Stimulated activated CD4-positive, alpha-beta T cell treated with anti-CD3 and anti-CD28 coated beads, TNF-alpha, amount 100 ng/mL, for 48 hours (primary cell): Measurements from ENCODE around the gene MRPS14.

Experiments used
- DNase-seq, 3 donors: peaks; one replicate each; pipeline ENCODE4 v3.0.0-alpha.2; 2020; ENCODE audit warnings: low read depth in 3 of 3

The MRPS14 gene

GRCh38 chr1:174984952-174985351, 38.3 kb downstream of the MRPS14 start:
- DNase-seq = no peak

GRCh38 chr1:174982971-174983689, 40.1 kb downstream of the MRPS14 start:
- DNase-seq = peak in 1 of 3 donors; percentile 44

DNA sequence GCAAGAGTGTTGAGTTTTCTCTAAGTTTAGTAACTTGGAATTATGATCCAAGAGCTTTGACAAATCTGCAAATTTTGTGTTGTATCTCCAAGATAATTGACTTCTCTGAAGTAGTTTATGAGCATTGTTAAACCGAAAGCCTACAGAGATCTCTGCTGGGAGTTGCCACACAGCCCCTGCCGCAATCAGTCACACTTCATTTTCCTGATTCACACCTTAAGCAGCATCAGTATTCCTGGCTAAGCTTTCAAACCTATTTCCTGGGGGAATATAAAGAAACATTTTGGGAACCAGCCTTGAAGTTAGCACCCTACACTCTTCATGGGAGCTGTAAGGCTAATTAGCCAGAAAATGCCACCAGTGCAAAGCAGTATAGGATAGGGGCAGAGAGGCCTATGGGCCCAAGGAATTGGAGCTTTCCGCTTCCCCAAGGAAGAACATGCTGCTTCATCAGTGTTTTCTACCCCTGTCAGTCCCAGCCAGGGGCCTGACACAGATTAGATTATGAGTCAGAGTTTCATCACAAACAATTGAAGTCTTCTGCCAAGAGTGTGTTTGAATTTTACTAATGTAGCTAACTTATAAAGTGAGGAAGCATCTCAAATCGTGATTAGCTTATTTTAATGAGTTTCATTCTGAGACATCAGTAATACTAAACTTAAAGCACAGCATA, 46.7 kb downstream of the MRPS14 start:
- no peak for DNase-seq

DNA sequence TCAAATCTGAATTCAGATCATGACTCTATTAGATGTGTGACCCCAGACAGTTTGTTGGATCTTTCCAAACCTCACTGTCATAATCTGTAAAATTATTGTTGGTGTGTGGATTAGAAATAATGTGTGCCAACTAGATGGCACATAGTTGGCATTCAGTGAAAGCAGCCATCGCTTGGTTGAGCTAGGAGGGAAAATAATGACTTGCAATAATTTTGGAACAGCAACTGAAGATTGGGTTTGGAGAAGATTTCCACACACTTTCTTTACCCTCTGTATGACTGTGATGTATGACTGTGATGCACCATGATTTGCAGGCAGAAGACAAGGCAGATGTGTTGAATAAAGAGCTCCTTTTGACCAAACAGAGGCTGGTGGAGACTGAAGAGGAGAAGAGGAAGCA, 47.5 kb downstream of the MRPS14 start:
- DNase-seq = no peak

- no peak for DNase-seq
Measured at GRCh38 chr1:174974711-174975119, 48.5 kb downstream of the MRPS14 start.

GRCh38 chr1:174971902-174972301, 51.3 kb downstream of the MRPS14 start:
- DNase-seq = no peak

- DNase-seq = no peak
Measured at GRCh38 chr1:174971466-174971865, 51.8 kb downstream of the MRPS14 start.

DNA sequence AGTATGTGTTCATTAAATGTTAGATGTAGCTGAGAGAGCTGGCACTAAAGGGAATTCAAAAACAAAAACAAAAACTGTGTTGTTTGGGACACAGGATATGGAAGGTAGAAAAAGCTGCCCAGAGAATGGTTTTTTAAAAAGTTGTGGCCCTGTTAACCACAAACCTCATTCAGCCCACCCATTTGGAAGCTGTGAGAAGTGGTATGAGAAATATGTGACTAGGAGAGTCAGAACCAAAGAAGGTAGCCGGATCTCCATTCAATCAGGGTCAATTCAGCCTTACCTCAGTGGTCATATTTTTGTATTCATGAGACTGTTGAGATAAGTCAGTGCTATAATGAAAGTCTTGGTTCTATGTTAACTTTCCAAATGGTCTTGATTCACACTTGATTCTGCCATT, 53.2 kb downstream of the MRPS14 start:
- no peak for DNase-seq

DNA sequence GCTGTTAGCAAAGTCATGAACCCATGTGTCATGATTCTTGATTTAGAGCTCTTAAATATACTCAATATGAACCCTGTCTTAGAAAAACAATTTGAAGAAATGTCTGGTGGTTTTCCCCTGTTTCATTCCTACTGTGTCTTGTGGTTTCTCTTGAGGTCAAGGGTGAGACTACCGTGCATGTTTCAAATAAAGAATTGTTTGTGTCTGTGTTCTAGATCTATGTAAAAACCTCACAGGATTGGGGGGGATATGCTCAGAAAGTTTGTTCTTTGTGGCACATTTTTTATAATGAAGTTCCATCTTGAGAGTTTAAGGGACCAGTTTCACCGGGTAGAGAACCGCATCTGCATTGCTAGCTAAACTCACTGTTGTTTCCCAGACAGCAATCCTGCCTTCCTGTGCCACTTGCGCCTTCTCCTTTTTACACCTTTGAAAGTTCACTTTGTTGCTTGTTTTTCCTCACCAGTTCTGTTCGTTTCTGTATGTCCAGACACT, 54.4 kb downstream of the MRPS14 start:
- DNase-seq = no peak

DNA sequence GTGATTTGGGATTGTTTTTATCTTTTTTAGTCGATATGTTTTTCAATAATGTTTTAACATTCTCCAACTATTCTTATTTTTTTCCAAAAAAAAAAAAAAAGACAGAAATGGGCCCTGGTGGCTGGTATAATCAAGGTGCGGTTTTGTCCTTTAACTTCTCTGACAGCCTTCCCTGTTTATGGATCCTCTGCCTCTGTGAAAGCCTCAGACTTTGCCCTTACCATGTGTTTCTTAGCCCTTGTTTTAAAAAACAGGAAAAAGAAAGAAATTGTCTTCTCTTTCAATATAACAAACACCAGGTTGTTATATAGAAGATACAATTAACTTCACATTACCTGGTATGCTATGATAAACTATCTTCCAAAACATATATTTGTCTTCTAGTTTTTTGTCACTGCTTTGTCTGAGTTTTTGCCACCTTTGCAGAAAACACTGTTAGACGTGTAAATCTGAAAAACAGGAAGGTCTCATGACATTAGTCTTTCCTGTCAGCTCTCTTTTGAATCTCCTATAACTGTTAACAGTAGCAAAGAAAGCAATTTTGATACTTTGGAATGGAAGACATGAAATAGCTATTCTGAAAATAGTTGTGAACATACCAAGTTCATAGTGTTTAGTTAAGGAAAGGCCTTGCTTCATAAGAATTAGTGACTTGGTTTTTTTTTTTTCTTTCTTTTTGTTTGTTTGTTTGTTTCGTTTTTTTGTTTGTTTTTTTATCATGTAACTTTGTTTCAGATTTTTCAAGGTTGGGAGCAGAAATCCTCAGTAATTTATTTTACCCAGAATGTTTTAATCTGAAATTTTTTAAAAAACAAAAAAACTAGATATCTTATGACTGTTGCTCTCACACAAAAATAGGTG, 55.1 kb downstream of the MRPS14 start:
- no peak for DNase-seq

- DNase-seq = no peak
Measured at GRCh38 chr1:174966008-174966572, 57.1 kb downstream of the MRPS14 start.

DNA sequence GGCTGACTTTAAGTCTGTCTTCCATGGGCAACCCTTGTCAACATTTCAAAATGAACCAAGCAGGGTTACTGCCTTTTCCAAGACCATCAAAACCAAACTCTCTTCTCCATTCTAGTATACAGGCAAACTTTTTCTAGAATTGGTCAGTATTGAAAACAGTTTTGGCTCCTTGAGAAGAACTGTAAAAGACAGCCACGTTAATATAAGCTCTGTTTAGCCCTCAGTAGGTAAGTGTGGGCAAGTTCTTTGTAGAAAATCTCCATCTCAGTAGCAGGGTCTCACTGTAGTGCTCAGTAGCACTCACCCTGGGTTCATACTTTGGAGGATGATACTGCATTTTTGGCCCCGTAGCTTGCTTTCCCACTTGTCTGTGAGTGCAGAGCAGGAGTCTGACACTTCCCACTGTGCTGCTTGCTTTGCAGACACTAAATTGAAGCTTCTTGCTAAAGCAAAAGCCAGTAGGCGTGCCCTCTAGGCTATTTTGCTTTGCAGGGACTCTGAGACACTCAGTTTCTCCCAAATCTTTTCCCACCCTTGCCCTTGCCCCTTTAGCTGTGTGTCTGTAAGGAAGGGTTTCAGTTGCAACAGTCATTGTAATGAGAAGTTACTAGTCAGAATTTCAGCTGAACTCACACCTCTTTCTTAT, 57.7 kb downstream of the MRPS14 start:
- DNase-seq = no peak

DNA sequence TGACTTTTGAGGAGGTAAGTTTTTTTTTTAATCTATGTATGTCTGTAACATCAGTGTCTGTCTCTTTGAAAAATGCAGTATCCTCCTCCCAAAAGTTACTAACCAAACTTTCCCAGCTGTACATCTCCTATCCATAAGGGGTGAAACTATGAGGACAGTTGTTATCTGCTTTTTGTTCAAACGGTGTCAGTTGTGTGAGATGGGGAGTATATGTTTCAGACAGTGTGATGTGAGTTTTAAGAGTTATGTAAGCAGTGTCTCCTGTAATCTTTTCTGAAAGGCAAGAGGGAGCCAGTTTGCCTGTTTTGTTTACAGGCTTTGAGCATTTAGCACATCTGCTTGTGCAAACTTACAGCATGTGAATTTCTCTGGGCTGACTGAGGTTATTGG, 58.3 kb downstream of the MRPS14 start:
- no peak for DNase-seq

GRCh38 chr1:174964261-174964971, 58.8 kb downstream of the MRPS14 start:
- DNase-seq = no peak

DNA sequence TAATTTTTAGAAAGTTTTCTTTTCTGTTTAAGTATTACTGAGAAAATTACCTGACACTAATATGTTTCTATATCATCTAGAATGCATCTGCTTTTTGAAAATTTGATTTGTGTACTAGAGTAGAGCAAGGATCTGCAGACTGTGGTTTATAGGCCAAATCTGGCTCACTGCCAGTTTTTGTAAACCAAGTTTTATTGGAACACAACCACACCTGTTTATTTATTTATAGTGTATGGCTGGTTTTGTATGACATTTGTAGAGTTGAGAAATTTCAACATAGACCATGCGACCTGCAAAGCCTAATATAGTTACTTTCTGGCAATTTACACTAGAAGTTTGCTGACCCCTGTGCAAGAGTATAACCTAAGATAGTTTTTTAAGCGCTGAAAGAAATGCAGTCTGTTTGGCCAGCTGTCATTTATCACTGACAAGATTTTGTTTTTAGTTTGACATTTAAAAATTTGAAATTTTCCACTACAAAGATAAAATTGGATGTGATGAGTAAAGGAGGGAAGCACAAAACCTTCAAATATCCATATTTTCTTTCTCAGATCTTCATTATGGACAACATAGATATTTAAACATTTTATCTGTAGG, 59.6 kb downstream of the MRPS14 start:
- no peak for DNase-seq
